ENCODE results near the gene RFX3. TPM values are rescaled to one million over a fixed set of nuclear protein-coding genes. Genes with fewer than 3 reads are reported as not detected.

Gene RFX3
- total RNA-seq, 4 donors from 2014 or later: 2.1 to 11.5 (median 7.3) TPM

DNA sequence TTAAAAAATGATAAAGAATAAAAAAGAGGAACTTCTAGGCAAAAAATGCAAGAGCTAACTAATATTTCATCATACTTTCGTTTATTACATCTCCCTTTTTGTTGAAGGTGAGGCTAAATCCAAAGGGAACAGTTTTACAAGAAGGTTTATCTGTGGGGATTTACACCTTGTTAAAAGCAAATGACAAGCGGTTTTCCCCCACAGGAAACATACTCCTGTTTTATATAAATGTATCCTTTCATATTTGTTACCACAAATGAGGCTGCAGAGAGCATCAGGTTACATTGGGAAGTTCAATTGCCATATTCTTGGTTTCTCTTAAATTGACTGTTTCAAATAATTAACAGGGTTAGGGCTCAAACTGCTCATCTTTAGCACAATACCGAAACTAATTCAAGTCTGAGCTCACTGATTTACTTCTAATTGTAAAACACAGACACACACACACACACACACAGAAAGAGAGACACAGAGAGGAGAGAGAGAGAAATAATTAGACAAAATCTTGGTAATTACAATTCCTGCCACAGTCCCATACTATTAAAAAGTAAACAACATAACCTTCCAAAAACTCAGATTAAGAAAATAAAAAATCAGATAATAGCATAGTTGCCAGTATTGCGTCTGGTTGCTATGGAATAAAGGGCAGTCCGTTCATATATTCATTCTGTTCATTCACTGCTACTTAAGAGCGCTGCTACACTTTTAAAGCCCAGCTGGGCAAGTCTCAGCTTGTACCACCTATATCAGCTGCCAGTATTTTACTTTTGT is 17.1 kb downstream of the RFX3 start:
- H3K36me3 ChIP-seq: no peaks in the 10 kb centered on the region
- intact Hi-C loops (cut with DNase I; ENCODE audit: low total_unique reads) (no loop called here), in situ Hi-C loops (cut with MboI; ENCODE audit: low sequenced_read_pairs in 4 of 4) (no loop called here)
- H3K4me1 ChIP-seq: peaks cover 6 to 28% of the 10 kb centered on the region in 2 donors
- ATAC-seq: peak; percentile 25 to 35
- peak overlapping the region; percentile 11 to 38 (median 22) for H3K4me3 ChIP-seq
- DNase-seq: no peak
- H3K9me3 ChIP-seq: no peaks in the 10 kb centered on the region
- H3K27me3 ChIP-seq: no peaks in the 10 kb centered on the region
- TF ChIP-seq, protein P1, sequence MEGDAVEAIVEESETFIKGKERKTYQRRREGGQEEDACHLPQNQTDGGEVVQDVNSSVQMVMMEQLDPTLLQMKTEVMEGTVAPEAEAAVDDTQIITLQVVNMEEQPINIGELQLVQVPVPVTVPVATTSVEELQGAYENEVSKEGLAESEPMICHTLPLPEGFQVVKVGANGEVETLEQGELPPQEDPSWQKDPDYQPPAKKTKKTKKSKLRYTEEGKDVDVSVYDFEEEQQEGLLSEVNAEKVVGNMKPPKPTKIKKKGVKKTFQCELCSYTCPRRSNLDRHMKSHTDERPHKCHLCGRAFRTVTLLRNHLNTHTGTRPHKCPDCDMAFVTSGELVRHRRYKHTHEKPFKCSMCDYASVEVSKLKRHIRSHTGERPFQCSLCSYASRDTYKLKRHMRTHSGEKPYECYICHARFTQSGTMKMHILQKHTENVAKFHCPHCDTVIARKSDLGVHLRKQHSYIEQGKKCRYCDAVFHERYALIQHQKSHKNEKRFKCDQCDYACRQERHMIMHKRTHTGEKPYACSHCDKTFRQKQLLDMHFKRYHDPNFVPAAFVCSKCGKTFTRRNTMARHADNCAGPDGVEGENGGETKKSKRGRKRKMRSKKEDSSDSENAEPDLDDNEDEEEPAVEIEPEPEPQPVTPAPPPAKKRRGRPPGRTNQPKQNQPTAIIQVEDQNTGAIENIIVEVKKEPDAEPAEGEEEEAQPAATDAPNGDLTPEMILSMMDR (IDR thresholded peaks at IDR 0.05 in 4 of 5, conservative IDR thresholded peaks at IDR 0.05 in 1 of 5): no peak
- peak overlapping the region; percentile 61 to 76 (median 71) for H3K27ac ChIP-seq

DNA sequence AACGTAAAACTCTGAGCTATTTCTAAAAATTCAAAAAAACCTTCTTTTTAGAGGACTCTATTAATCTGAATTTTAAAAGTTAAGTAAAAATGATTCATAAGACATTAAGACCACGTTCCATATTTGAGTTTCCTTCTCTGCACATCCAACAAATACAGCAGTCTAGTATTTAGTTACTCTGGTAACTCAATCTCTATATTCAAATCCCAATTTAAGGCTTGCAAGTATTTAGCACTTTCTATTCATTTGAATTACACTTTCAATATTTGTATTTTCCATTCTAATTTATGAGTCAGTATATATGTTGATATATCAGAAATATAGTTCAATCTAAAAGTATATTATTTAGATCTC is 17.7 kb downstream of the RFX3 start:
- DNase-seq: no peak
- intact Hi-C loops (cut with DNase I; ENCODE audit: low total_unique reads): no loop called here

DNA sequence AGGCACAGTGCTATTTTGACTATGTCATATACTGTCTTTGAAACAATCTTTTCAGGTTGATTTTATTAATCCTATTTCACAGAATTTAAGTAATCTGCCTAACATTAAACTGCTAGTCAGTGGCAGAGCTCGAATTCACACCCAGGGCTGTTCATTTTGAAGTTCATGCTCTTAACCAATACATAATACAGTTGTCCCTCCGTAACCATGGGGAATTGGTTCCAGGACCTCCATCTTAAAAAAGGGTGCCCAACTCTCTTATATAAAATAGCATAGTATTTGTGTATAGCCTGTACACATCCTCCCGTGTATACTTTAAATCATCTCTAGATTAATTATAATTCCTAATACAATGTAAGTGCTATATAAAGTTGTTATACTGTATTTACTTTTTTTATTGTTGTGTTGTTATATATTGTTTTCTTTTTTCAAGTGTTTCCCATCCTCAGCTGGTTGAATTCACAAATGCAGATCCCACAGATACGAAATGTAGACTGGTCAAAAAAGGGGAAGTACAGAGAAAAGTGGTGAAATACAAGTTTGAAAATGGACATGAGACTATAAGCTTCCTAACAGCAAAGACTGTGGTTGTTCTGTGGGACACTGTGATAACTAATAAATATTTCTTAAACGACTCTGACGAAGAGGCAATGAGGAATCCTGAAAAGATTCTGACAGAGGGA is 18.3 kb downstream of the RFX3 start:
- in situ Hi-C loops (cut with MboI; ENCODE audit: low sequenced_read_pairs in 4 of 4): no loop called here
- Histone ChIP-seq H3K4me1 (peaks cover 6 to 24% of the 10 kb centered on the region in 2 donors), H3K36me3 (no peaks in the 10 kb centered on the region), H3K27ac (peak overlapping the region; percentile 21 to 76 (median 71)), H3K9me3 (no peaks in the 10 kb centered on the region), H3K27me3 (no peaks in the 10 kb centered on the region), H3K4me3 (peak overlapping the region; percentile 1 to 38 (median 19))
- DNase-seq: no peak
- ATAC-seq: peak; percentile 37 to 48
- no peak for TF ChIP-seq POLR2A (IDR thresholded peaks at IDR 0.05)
- TF ChIP-seq, protein P1 (IDR thresholded peaks at IDR 0.05 in 4 of 5, conservative IDR thresholded peaks at IDR 0.05 in 1 of 5): no peak
- intact Hi-C loops (cut with DNase I; ENCODE audit: low total_unique reads): no loop called here

More for the DNA sequence above, 17.7 kb downstream of the RFX3 start:
- no peaks in the 10 kb centered on the region for H3K27me3 ChIP-seq
- no peak for TF ChIP-seq POLR2A (IDR thresholded peaks at IDR 0.05)
- TF ChIP-seq, protein P1 (IDR thresholded peaks at IDR 0.05 in 4 of 5, conservative IDR thresholded peaks at IDR 0.05 in 1 of 5): no peak
- peaks cover 6 to 24% of the 10 kb centered on the region in 2 donors for H3K4me1 ChIP-seq
- in situ Hi-C loops (cut with MboI; ENCODE audit: low sequenced_read_pairs in 4 of 4): no loop called here
- no peaks in the 10 kb centered on the region for H3K36me3 ChIP-seq
- no peak for ATAC-seq
- H3K4me3 ChIP-seq: peak overlapping the region; percentile 11 to 38 (median 22)
- H3K27ac ChIP-seq: peak overlapping the region; percentile 61 to 76 (median 71)
- H3K9me3 ChIP-seq: no peaks in the 10 kb centered on the region

DNA sequence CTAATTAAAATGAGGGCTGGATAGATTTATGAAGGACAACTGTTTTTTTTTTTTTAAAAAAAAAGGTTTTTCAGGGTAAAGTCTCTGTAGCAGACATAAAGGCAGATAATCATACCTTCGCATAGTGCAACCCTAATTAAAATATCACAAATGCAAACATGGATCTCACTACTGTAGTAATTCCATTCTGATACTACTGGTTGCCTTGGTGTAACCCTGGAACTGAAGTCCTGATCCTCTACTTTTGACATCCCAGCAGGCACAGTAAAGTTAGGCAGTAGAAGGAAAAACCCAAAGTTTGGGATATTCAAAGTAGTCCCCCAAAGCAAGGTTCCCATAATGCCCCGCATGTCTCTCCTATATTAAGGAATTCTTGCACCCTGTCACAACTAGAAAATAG is 19.6 kb downstream of the RFX3 start:
- no peak for DNase-seq
- Histone ChIP-seq H3K4me1 (peaks cover 0 to 15% of the 10 kb centered on the region in 2 donors), H3K36me3 (no peaks in the 10 kb centered on the region), H3K27ac (peak overlapping the region in 3 of 4 donors; percentile 66 to 76 (median 76)), H3K9me3 (no peaks in the 10 kb centered on the region), H3K27me3 (no peaks in the 10 kb centered on the region), H3K4me3 (no peak overlapping the region)
- ATAC-seq: no peak
- in situ Hi-C loops (cut with MboI; ENCODE audit: low sequenced_read_pairs in 4 of 4): no loop called here
- intact Hi-C loops (cut with DNase I; ENCODE audit: low total_unique reads): no loop called here
- TF ChIP-seq, protein P1 (IDR thresholded peaks at IDR 0.05 in 4 of 5, conservative IDR thresholded peaks at IDR 0.05 in 1 of 5): no peak
- no peak for TF ChIP-seq POLR2A (IDR thresholded peaks at IDR 0.05)

All from gastrocnemius medialis (tissue), 4 donors.